WTC11 (cell line): ENCODE data around the gene TEN1. TPM values are rescaled to one million over a fixed set of nuclear protein-coding genes. Genes with fewer than 3 reads are reported as not detected.

ENCODE experiments used
- ATAC-seq: fragments of 200-7000 bp; cut with Tn5 transposase; 2 replicates; pipeline ENCODE4 v1.10.0; 2021; ENCODE audit warnings: mild to moderate bottlenecking, moderate library complexity
- CTCF ChIA-PET: fragments of 300-600 bp; sonication (Branson Sonifier 250); formaldehyde crosslinking; loops from one replicate; lab custom pipeline; 2021; ENCODE audit warnings: antibody characterized with exemption; lab: Charles Lee
- POLR2A ChIA-PET: fragments of 350-600 bp; sonication (Branson Sonifier 250); formaldehyde crosslinking; loops from one replicate; lab custom pipeline; 2021; ENCODE audit warnings: antibody characterized with exemption; lab: Charles Lee
- DNase-seq: peaks from one replicate; pipeline ENCODE4 v3.0.0; 2021; ENCODE audit warnings: low spot score
- H3K27ac Mint-ChIP-seq: 2 replicates; pipeline ENCODE4 v1.8.0; 2021; ENCODE audit warnings: mixed read lengths
- H3K27me3 Mint-ChIP-seq: 2 replicates; pipeline ENCODE4 v1.8.0; 2021; ENCODE audit warnings: low read depth, mild to moderate bottlenecking, moderate library complexity, mixed read lengths
- H3K36me3 Mint-ChIP-seq: 2 replicates; pipeline ENCODE4 v1.8.0; 2021; ENCODE audit warnings: mixed read lengths
- H3K4me1 Mint-ChIP-seq: 2 replicates; pipeline ENCODE4 v1.8.0; 2022; ENCODE audit warnings: mixed read lengths
- H3K4me3 Mint-ChIP-seq: 2 replicates; pipeline ENCODE4 v1.8.0; 2021; ENCODE audit warnings: mild to moderate bottlenecking, moderate library complexity, mixed read lengths
- H3K9me3 Mint-ChIP-seq: 2 replicates; pipeline ENCODE4 v1.8.0; 2021; ENCODE audit warnings: mixed read lengths
- CREM ChIP-seq: sonication (generic); formaldehyde crosslinking; IDR thresholded peaks from 2 replicates; pipeline ENCODE4 v1.8.1; 2022; ENCODE audit warnings: mild to moderate bottlenecking, missing genetic modification reagents, moderate library complexity
- ETV6 ChIP-seq: sonication (generic); formaldehyde crosslinking; IDR thresholded peaks from 2 replicates; pipeline ENCODE4 v1.8.1; 2022; ENCODE audit warnings: mild to moderate bottlenecking, missing genetic modification reagents
- FOXP1 ChIP-seq: sonication (generic); formaldehyde crosslinking; IDR thresholded peaks from 2 replicates; pipeline ENCODE4 v1.8.0; 2022; ENCODE audit warnings: missing genetic modification reagents, mild to moderate bottlenecking, moderate library complexity, borderline replicate concordance
- GABPB1 ChIP-seq: sonication (generic); formaldehyde crosslinking; IDR thresholded peaks from 2 replicates; pipeline ENCODE4 v1.8.1; 2023; ENCODE audit warnings: mild to moderate bottlenecking, missing genetic modification reagents
- NR1H2 ChIP-seq: sonication (generic); formaldehyde crosslinking; IDR thresholded peaks from 2 replicates; pipeline ENCODE4 v1.9.0; 2021; ENCODE audit warnings: mild to moderate bottlenecking, moderate library complexity, missing genetic modification reagents
- RELA ChIP-seq: sonication (generic); formaldehyde crosslinking; IDR thresholded peaks from 2 replicates; pipeline ENCODE4 v1.8.1; 2022; ENCODE audit warnings: missing genetic modification reagents, mild to moderate bottlenecking, borderline replicate concordance
- SMAD4 ChIP-seq: sonication (generic); formaldehyde crosslinking; IDR thresholded peaks from 2 replicates; pipeline ENCODE4 v1.8.0; 2022; ENCODE audit warnings: mild to moderate bottlenecking, missing genetic modification reagents
- SP1 ChIP-seq: sonication (generic); formaldehyde crosslinking; conservative IDR thresholded peaks from 2 replicates; pipeline ENCODE4 v1.8.1; 2022; ENCODE audit warnings: missing genetic modification reagents
- TCF7 ChIP-seq: sonication (generic); formaldehyde crosslinking; IDR thresholded peaks from 2 replicates; pipeline ENCODE4 v1.8.0; 2022; ENCODE audit warnings: mild to moderate bottlenecking, low read depth, missing genetic modification reagents, moderate library complexity
- TEAD1 ChIP-seq: sonication (generic); formaldehyde crosslinking; IDR thresholded peaks from 2 replicates; pipeline ENCODE4 v1.8.0; 2022; ENCODE audit warnings: mild to moderate bottlenecking, missing genetic modification reagents
- ZNF121 ChIP-seq: sonication (generic); formaldehyde crosslinking; IDR thresholded peaks from 2 replicates; pipeline ENCODE4 v1.8.0; 2023; ENCODE audit warnings: missing genetic modification reagents
- ZNF219 ChIP-seq: sonication (generic); formaldehyde crosslinking; IDR thresholded peaks from 2 replicates; pipeline ENCODE4 v1.8.0; 2023; ENCODE audit warnings: missing genetic modification reagents, mild to moderate bottlenecking, borderline replicate concordance
- ZNF396 ChIP-seq: fragments of 250-450 bp; sonication (Bioruptor Pico); IDR thresholded peaks from 2 replicates; pipeline ENCODE4 v1.8.0; 2021; ENCODE audit warnings: mild to moderate bottlenecking, moderate library complexity, borderline replicate concordance
- ZNF416 ChIP-seq: fragments of 250-450 bp; sonication (Bioruptor Pico); IDR thresholded peaks from 2 replicates; pipeline ENCODE4 v1.9.0; 2021; ENCODE audit warnings: mild to moderate bottlenecking, inconsistent platforms
- total RNA-seq: library from RNA; stranded (reverse); gene quantifications from 3 replicates; pipeline ENCODE4 v1.2.3, GENCODE V29; 2021
- TF ChIP-seq, protein P1 (sequence below): fragments of 200-600 bp; IDR thresholded peaks from 2 replicates; pipeline ENCODE4 v1.8.0; 2022; ENCODE audit warnings: antibody characterized with exemption
- TF ChIP-seq, protein P2 (sequence below): sonication (generic); formaldehyde crosslinking; IDR thresholded peaks from 2 replicates; pipeline ENCODE4 v1.8.1; 2022; ENCODE audit warnings: low read depth, mild to moderate bottlenecking, moderate library complexity, missing genetic modification reagents, borderline replicate concordance
- TF ChIP-seq, protein P3 (sequence below): sonication (generic); formaldehyde crosslinking; IDR thresholded peaks from 2 replicates; pipeline ENCODE4 v1.8.0; 2022; ENCODE audit warnings: mild to moderate bottlenecking, missing genetic modification reagents
- TF ChIP-seq, protein P4 (sequence below): fragments of 250-450 bp; sonication (Bioruptor Pico); IDR thresholded peaks from 2 replicates; pipeline ENCODE4 v2.1.2; 2022; ENCODE audit warnings: mild to moderate bottlenecking, moderate library complexity
- TF ChIP-seq, protein P5 (sequence below): sonication (generic); formaldehyde crosslinking; IDR thresholded peaks from 2 replicates; pipeline ENCODE4 v1.8.0; 2023; ENCODE audit warnings: missing genetic modification reagents, mild to moderate bottlenecking, borderline replicate concordance
- TF ChIP-seq, protein P6 (sequence below): sonication (generic); formaldehyde crosslinking; IDR thresholded peaks from 2 replicates; pipeline ENCODE4 v1.8.1; 2023; ENCODE audit warnings: mild to moderate bottlenecking, moderate library complexity, missing genetic modification reagents
- TF ChIP-seq, protein P7 (sequence below): sonication (generic); formaldehyde crosslinking; IDR thresholded peaks from 2 replicates; pipeline ENCODE4 v1.8.0; 2022; ENCODE audit warnings: missing genetic modification reagents

Gene TEN1
- total RNA-seq, 1 experiment from 2014 or later = 15.6 TPM

DNA sequence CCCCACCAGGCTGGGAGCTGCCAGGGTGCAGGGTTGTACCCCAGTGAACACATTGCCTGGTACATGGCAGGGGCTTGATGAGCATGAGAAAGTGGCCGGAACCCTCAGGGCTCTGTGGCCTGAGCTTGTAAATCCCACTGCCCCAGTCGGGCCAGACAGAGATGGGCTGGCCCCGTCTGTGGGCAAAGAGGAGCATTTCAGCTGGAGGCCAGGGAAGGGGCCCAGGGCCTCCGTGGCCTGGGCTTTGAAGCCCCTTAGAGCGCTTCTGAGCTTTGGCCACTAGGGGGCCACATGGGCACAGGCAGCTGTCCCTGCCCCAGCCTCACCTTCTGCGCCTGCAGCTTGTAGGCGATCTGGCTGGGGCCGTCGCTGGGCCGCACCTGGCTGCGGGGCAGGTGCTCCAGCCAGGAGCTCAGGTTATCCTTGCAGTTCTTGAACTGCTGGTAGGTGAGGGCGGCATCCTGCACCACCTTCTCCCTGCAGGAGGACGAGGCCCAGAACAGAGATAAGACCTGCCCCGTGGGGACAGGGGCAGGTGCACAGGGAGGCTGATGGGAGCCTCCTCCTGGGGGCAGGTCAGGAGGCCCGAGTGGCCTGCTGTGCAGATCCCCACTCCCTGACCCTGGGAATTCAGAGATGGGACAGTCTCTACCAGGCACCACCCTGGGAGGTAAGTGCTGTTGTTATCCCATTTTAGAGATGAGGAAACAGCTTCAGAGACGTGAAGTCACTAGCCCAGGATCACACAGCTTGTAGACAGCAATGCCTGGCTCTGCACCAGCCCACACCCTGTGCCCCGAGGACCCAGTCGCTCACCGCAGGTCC is 35.3 kb downstream of the TEN1 start:
- POLR2A ChIA-PET = interaction anchor here (0.5 to 1.3 kb wide), 4 partner anchors 107 to 161 kb away, joined by 3 to 5 read pairs (median 4); partner anchors contain the start of gene MRPL38
- H3K27me3 Mint-ChIP-seq = no peaks in the 10 kb centered on the region
- H3K27ac Mint-ChIP-seq = no peak overlapping the region
- CTCF ChIA-PET = interaction anchor here (0.5 to 7.6 kb wide), 103 partner anchors 8 to 542 kb away, joined by 3 to 112 read pairs (median 5); partner anchors contain the start of genes ACOX1, CDK3, EVPL and EXOC7
- ATAC-seq (peak; percentile 94), DNase-seq (peak; percentile 92)
- peaks cover 5% of the 10 kb centered on the region; the same call in 1 of the 2 replicates for H3K9me3 Mint-ChIP-seq
- 0 out of 2 replicates have a peak, but pooled peaks cover 2% of the 10 kb centered on the region for H3K4me1 Mint-ChIP-seq
- H3K36me3 Mint-ChIP-seq = no peaks in the 10 kb centered on the region
- H3K4me3 Mint-ChIP-seq = no peak overlapping the region
- TF ChIP-seq GABPB1 (CRISPR knock-in tag) = 0 out of 2 replicates have a peak, but pooled peaks have one; percentile 42
- no peak for TF ChIP-seq NR1H2 (CRISPR knock-in tag)
- TF ChIP-seq, protein P1, sequence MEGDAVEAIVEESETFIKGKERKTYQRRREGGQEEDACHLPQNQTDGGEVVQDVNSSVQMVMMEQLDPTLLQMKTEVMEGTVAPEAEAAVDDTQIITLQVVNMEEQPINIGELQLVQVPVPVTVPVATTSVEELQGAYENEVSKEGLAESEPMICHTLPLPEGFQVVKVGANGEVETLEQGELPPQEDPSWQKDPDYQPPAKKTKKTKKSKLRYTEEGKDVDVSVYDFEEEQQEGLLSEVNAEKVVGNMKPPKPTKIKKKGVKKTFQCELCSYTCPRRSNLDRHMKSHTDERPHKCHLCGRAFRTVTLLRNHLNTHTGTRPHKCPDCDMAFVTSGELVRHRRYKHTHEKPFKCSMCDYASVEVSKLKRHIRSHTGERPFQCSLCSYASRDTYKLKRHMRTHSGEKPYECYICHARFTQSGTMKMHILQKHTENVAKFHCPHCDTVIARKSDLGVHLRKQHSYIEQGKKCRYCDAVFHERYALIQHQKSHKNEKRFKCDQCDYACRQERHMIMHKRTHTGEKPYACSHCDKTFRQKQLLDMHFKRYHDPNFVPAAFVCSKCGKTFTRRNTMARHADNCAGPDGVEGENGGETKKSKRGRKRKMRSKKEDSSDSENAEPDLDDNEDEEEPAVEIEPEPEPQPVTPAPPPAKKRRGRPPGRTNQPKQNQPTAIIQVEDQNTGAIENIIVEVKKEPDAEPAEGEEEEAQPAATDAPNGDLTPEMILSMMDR = peak; percentile 98
- TF ChIP-seq, protein P2, sequence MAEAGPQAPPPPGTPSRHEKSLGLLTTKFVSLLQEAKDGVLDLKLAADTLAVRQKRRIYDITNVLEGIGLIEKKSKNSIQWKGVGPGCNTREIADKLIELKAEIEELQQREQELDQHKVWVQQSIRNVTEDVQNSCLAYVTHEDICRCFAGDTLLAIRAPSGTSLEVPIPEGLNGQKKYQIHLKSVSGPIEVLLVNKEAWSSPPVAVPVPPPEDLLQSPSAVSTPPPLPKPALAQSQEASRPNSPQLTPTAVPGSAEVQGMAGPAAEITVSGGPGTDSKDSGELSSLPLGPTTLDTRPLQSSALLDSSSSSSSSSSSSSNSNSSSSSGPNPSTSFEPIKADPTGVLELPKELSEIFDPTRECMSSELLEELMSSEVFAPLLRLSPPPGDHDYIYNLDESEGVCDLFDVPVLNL (CRISPR knock-in tag) = no peak
- no peak for TF ChIP-seq FOXP1 (CRISPR knock-in tag)
- TF ChIP-seq RELA (CRISPR knock-in tag) = no peak
- TF ChIP-seq, protein P3, sequence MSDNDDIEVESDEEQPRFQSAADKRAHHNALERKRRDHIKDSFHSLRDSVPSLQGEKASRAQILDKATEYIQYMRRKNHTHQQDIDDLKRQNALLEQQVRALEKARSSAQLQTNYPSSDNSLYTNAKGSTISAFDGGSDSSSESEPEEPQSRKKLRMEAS (CRISPR knock-in tag) = peak; percentile 59
- TF ChIP-seq TCF7 (CRISPR knock-in tag) = no peak
- 0 out of 2 replicates have a peak, but pooled peaks have one; percentile 64 for TF ChIP-seq SMAD4 (CRISPR knock-in tag)
- TF ChIP-seq, protein P4, sequence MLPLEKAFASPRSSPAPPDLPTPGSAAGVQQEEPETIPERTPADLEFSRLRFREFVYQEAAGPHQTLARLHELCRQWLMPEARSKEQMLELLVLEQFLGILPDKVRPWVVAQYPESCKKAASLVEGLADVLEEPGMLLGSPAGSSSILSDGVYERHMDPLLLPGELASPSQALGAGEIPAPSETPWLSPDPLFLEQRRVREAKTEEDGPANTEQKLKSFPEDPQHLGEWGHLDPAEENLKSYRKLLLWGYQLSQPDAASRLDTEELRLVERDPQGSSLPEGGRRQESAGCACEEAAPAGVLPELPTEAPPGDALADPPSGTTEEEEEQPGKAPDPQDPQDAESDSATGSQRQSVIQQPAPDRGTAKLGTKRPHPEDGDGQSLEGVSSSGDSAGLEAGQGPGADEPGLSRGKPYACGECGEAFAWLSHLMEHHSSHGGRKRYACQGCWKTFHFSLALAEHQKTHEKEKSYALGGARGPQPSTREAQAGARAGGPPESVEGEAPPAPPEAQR (CRISPR knock-in tag) = no peak
- TF ChIP-seq ZNF219 (CRISPR knock-in tag) = no peak
- TF ChIP-seq ZNF396 (CRISPR knock-in tag) = no peak
- TF ChIP-seq CREM (CRISPR knock-in tag) = no peak
- TF ChIP-seq, protein P5, sequence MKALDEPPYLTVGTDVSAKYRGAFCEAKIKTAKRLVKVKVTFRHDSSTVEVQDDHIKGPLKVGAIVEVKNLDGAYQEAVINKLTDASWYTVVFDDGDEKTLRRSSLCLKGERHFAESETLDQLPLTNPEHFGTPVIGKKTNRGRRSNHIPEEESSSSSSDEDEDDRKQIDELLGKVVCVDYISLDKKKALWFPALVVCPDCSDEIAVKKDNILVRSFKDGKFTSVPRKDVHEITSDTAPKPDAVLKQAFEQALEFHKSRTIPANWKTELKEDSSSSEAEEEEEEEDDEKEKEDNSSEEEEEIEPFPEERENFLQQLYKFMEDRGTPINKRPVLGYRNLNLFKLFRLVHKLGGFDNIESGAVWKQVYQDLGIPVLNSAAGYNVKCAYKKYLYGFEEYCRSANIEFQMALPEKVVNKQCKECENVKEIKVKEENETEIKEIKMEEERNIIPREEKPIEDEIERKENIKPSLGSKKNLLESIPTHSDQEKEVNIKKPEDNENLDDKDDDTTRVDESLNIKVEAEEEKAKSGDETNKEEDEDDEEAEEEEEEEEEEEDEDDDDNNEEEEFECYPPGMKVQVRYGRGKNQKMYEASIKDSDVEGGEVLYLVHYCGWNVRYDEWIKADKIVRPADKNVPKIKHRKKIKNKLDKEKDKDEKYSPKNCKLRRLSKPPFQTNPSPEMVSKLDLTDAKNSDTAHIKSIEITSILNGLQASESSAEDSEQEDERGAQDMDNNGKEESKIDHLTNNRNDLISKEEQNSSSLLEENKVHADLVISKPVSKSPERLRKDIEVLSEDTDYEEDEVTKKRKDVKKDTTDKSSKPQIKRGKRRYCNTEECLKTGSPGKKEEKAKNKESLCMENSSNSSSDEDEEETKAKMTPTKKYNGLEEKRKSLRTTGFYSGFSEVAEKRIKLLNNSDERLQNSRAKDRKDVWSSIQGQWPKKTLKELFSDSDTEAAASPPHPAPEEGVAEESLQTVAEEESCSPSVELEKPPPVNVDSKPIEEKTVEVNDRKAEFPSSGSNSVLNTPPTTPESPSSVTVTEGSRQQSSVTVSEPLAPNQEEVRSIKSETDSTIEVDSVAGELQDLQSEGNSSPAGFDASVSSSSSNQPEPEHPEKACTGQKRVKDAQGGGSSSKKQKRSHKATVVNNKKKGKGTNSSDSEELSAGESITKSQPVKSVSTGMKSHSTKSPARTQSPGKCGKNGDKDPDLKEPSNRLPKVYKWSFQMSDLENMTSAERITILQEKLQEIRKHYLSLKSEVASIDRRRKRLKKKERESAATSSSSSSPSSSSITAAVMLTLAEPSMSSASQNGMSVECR = no peak; the same call in 1 of the 2 replicates
- 0 out of 2 replicates have a peak, but pooled peaks have one; percentile 40 for TF ChIP-seq TEAD1 (CRISPR knock-in tag)
- TF ChIP-seq ETV6 (CRISPR knock-in tag) = 0 out of 2 replicates have a peak, but pooled peaks have one; percentile 50
- TF ChIP-seq, protein P6, sequence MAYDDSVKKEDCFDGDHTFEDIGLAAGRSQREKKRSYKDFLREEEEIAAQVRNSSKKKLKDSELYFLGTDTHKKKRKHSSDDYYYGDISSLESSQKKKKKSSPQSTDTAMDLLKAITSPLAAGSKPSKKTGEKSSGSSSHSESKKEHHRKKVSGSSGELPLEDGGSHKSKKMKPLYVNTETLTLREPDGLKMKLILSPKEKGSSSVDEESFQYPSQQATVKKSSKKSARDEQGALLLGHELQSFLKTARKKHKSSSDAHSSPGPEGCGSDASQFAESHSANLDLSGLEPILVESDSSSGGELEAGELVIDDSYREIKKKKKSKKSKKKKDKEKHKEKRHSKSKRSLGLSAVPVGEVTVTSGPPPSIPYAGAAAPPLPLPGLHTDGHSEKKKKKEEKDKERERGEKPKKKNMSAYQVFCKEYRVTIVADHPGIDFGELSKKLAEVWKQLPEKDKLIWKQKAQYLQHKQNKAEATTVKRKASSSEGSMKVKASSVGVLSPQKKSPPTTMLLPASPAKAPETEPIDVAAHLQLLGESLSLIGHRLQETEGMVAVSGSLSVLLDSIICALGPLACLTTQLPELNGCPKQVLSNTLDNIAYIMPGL = peak; percentile 43; the same call in 1 of the 2 replicates
- TF ChIP-seq, protein P7, sequence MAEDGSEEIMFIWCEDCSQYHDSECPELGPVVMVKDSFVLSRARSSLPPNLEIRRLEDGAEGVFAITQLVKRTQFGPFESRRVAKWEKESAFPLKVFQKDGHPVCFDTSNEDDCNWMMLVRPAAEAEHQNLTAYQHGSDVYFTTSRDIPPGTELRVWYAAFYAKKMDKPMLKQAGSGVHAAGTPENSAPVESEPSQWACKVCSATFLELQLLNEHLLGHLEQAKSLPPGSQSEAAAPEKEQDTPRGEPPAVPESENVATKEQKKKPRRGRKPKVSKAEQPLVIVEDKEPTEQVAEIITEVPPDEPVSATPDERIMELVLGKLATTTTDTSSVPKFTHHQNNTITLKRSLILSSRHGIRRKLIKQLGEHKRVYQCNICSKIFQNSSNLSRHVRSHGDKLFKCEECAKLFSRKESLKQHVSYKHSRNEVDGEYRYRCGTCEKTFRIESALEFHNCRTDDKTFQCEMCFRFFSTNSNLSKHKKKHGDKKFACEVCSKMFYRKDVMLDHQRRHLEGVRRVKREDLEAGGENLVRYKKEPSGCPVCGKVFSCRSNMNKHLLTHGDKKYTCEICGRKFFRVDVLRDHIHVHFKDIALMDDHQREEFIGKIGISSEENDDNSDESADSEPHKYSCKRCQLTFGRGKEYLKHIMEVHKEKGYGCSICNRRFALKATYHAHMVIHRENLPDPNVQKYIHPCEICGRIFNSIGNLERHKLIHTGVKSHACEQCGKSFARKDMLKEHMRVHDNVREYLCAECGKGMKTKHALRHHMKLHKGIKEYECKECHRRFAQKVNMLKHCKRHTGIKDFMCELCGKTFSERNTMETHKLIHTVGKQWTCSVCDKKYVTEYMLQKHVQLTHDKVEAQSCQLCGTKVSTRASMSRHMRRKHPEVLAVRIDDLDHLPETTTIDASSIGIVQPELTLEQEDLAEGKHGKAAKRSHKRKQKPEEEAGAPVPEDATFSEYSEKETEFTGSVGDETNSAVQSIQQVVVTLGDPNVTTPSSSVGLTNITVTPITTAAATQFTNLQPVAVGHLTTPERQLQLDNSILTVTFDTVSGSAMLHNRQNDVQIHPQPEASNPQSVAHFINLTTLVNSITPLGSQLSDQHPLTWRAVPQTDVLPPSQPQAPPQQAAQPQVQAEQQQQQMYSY (CRISPR knock-in tag) = no peak
- peak; percentile 85; the same call in 1 of the 2 replicates for TF ChIP-seq ZNF121
- TF ChIP-seq SP1 (CRISPR knock-in tag) = 0 out of 2 replicates have a peak, but pooled peaks have one; percentile 50
- no peak for TF ChIP-seq ZNF416 (CRISPR knock-in tag)
